Right lobe of liver (tissue), 4 donors: Measurements from ENCODE around the gene REM1.

Source experiments
- POLR2A ChIP-seq: fragments of 450-650 bp; IDR thresholded peaks from one replicate; pipeline ENCODE4 v1.6.1; 2017; ENCODE audit warnings: antibody characterized with exemption, mild to moderate bottlenecking
- TF ChIP-seq, protein P1 (sequence below), 4 donors: fragments of 200-600 bp in 3 of 4; fragments of 450-650 bp in 1 of 4; IDR thresholded peaks; one replicate each; pipeline versions ENCODE4 v1.5.1 to v1.8.0; 2016 to 2022; ENCODE audit warnings: antibody characterized with exemption in 4 of 4, mild to moderate bottlenecking in 2 of 4
- donor health status: DM: no; HTN: no; CAD: no.
- donor health status: DM: no; HTN: no; CAD: no.
- donor health status: DM: no; HTN: yes; CAD: no.

DNA sequence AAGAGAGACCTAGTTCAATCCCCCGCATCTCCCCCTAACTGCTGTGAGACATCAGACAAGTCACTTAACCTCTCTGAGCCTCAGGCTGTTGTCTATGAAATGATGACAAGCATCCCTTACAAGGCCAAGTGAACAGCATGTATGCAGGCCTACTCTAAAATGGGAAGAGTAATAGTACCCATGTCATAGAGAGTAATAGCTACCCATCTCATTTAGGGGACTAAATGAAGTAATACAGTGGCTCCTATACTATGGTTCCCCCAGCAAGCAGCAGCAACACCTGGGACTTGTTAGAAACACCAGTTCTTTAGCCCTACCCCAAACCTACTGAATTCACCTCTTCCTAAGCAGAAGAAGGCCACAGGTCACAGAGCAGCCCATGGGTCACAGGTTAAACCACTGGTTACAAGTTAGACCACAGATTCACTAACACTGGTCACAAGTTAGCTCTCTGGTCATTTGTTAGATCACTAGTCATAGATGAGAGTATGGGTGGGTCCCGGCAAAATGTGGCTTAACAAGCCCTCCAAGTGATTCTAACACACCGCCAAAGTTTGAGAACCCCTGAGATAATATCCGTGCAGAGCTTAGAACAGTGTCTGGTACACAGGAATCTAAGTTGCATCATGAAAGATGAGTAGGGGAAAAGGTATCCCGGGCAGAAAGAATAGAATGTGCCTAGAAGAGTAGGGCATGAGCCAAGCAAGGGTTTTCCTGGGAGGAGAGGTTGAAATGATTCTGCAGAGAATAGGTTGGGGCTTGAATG is 1.6 kb upstream of the REM1 start:
- TF ChIP-seq, protein P1, sequence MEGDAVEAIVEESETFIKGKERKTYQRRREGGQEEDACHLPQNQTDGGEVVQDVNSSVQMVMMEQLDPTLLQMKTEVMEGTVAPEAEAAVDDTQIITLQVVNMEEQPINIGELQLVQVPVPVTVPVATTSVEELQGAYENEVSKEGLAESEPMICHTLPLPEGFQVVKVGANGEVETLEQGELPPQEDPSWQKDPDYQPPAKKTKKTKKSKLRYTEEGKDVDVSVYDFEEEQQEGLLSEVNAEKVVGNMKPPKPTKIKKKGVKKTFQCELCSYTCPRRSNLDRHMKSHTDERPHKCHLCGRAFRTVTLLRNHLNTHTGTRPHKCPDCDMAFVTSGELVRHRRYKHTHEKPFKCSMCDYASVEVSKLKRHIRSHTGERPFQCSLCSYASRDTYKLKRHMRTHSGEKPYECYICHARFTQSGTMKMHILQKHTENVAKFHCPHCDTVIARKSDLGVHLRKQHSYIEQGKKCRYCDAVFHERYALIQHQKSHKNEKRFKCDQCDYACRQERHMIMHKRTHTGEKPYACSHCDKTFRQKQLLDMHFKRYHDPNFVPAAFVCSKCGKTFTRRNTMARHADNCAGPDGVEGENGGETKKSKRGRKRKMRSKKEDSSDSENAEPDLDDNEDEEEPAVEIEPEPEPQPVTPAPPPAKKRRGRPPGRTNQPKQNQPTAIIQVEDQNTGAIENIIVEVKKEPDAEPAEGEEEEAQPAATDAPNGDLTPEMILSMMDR (IDR thresholded peaks at IDR 0.05) = no peak
- no peak for TF ChIP-seq POLR2A
